ENCODE results near the gene INPP5D.

DNA sequence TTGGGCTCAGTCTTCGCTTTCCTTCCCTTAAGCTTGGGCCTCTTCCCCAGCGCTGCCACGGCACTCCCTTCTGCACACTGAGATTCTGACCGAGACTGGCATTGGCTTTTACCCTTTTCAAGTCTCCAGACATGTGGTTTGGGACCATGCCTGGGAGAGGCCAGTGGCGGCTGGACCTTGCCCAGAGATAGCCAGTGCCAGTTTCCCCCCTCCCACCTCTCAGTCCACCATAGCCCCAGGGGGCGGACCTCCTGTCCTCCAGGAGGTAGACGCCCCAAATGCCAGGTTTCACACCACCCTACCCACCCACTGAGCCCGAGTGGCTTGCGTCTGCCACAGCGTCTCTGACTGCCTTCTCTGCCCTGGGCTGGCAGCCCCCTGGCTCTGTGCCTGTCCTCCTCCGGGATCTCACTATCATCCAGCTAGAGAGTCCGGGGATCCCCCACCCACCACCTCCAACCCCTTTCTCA lies 47.7 kb downstream of the INPP5D start:
- TF ChIP-seq, protein P1, sequence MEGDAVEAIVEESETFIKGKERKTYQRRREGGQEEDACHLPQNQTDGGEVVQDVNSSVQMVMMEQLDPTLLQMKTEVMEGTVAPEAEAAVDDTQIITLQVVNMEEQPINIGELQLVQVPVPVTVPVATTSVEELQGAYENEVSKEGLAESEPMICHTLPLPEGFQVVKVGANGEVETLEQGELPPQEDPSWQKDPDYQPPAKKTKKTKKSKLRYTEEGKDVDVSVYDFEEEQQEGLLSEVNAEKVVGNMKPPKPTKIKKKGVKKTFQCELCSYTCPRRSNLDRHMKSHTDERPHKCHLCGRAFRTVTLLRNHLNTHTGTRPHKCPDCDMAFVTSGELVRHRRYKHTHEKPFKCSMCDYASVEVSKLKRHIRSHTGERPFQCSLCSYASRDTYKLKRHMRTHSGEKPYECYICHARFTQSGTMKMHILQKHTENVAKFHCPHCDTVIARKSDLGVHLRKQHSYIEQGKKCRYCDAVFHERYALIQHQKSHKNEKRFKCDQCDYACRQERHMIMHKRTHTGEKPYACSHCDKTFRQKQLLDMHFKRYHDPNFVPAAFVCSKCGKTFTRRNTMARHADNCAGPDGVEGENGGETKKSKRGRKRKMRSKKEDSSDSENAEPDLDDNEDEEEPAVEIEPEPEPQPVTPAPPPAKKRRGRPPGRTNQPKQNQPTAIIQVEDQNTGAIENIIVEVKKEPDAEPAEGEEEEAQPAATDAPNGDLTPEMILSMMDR (IDR thresholded peaks at IDR 0.05; ENCODE audit: low read depth, low read length), result no peak
- no peak for TF ChIP-seq EZH2phosphoT487 (IDR thresholded peaks at IDR 0.05; ENCODE audit: low read depth)

Data from OCI-LY3 (cell line).